Measurements from ENCODE around the gene KIRREL3. TPM values are rescaled to one million over a fixed set of nuclear protein-coding genes. Genes with fewer than 3 reads are reported as not detected.

The KIRREL3 gene
- total and polyA plus RNA-seq, 10 donors, result 0.50 to 5.4 (median 2.0) TPM

DNA sequence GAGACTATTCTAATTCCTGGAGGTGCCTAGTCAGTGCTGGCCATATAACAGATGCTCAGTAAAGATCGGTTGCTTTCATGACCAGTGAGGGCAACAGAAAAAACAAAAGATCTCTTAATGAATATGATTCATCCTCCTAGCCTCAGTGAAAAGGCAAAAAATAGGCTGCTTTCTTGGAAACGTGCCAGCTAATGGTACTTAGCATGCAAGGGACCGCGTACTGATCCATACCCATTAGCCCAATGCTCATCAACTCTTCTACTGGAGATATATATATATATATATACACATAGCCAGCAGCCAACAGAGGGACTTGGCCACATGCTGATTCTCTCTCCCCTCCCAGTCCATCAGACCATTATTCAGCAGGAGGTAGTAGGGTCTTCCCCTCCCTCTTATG lies 320.4 kb downstream of the KIRREL3 start:
- Histone ChIP-seq H3K27me3 (replicated peaks in 1 of 7) (peaks cover 0 to 7% (median 0%) of the 10 kb centered on the region in 7 donors), H3K4me1 (no peaks in the 10 kb centered on the region), H3K27ac (no peak overlapping the region), H3K9me3 (no peaks in the 10 kb centered on the region), H3K36me3 (no peaks in the 10 kb centered on the region), H3K4me3 (no peak overlapping the region)
- intact Hi-C loops (cut with DNase I; ENCODE audit: low total_unique reads), result no loop called here
- TF ChIP-seq POLR2AphosphoS5 (IDR thresholded peaks at IDR 0.05) (no peak), CTCF (IDR thresholded peaks at IDR 0.05 in 8 of 11, conservative IDR thresholded peaks at IDR 0.05 in 3 of 11) (no peak), POLR2A (IDR thresholded peaks at IDR 0.05) (no peak)
- WGBS, 5 donors, result 71 to 84% (median 79%) methylated on average over 4 of the region's 4 CpGs
- DNase-seq, result no peak

GRCh38 chr11:126679033-126679432 lies 321.5 kb downstream of the KIRREL3 start:
- Histone ChIP-seq H3K9me3 (no peaks in the 10 kb centered on the region), H3K27me3 (replicated peaks in 1 of 7) (peaks cover 0 to 7% (median 0%) of the 10 kb centered on the region in 7 donors), H3K36me3 (no peaks in the 10 kb centered on the region), H3K4me1 (no peaks in the 10 kb centered on the region), H3K27ac (no peak overlapping the region), H3K4me3 (no peak overlapping the region)
- no peak for DNase-seq
- TF ChIP-seq POLR2AphosphoS5 (IDR thresholded peaks at IDR 0.05) (no peak), POLR2A (IDR thresholded peaks at IDR 0.05) (no peak), CTCF (IDR thresholded peaks at IDR 0.05 in 8 of 11, conservative IDR thresholded peaks at IDR 0.05 in 3 of 11) (no peak)
- intact Hi-C loops (cut with DNase I; ENCODE audit: low total_unique reads), result no loop called here
- 43 to 62% (median 44%) methylated on average over 2 of the region's 2 CpGs for WGBS, 5 donors

DNA sequence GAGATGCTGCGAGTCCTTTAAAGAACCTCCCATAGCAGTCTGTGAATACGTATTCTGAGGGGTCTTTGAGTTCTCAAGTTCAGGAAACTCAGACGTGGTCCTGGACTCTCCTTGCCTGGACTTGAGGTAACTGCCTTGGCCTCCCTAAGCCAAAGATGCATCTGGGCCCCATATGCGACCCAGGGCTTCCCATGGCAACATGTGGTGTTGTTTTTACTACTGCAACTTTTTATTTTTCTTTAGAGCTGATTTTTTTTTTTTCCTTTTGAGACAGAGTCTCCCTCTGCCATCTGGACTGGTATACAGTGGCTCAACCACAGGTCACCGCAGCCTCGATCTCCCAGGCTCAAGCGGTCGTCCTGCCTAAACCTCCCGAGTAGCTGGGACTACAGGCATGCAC lies 324.0 kb downstream of the KIRREL3 start:
- DNase-seq, result no peak
- WGBS, 5 donors, result 87 to 93% (median 89%) methylated on average over 9 of the region's 9 CpGs
- Histone ChIP-seq H3K4me3 (no peak overlapping the region), H3K27me3 (replicated peaks in 1 of 7) (peaks cover 0 to 7% (median 0%) of the 10 kb centered on the region in 7 donors), H3K27ac (no peak overlapping the region), H3K36me3 (no peaks in the 10 kb centered on the region), H3K4me1 (no peaks in the 10 kb centered on the region), H3K9me3 (no peaks in the 10 kb centered on the region)
- TF ChIP-seq POLR2AphosphoS5 (IDR thresholded peaks at IDR 0.05), result no peak
- TF ChIP-seq CTCF (IDR thresholded peaks at IDR 0.05 in 8 of 11, conservative IDR thresholded peaks at IDR 0.05 in 3 of 11), result no peak
- TF ChIP-seq POLR2A (IDR thresholded peaks at IDR 0.05), result no peak
- intact Hi-C loops (cut with DNase I; ENCODE audit: low total_unique reads), result no loop called here

- no peaks in the 10 kb centered on the region for H3K4me1 ChIP-seq
- H3K27me3 ChIP-seq (replicated peaks in 1 of 7), result peaks cover 0 to 9% (median 0%) of the 10 kb centered on the region in 7 donors
- no peak for DNase-seq
- H3K4me3 ChIP-seq, result no peak overlapping the region
- H3K27ac ChIP-seq, result no peak overlapping the region
- intact Hi-C loops (cut with DNase I; ENCODE audit: low total_unique reads), result no loop called here
- H3K9me3 ChIP-seq, result no peaks in the 10 kb centered on the region
- no peaks in the 10 kb centered on the region for H3K36me3 ChIP-seq
- no peak for TF ChIP-seq CTCF (IDR thresholded peaks at IDR 0.05 in 8 of 11, conservative IDR thresholded peaks at IDR 0.05 in 3 of 11)
- TF ChIP-seq POLR2AphosphoS5 (IDR thresholded peaks at IDR 0.05), result no peak
- TF ChIP-seq POLR2A (IDR thresholded peaks at IDR 0.05), result no peak
- WGBS, 5 donors, result 53 to 81% (median 65%) methylated on average over 1 of the region's 1 CpG
Observed at GRCh38 chr11:126673319-126673718, 327.3 kb downstream of the KIRREL3 start.
